Measurements from ENCODE around the gene USP6. TPM values are rescaled to one million over a fixed set of nuclear protein-coding genes. Genes with fewer than 3 reads are reported as not detected.

The USP6 gene
- total and polyA plus RNA-seq, 2 of the 13 experiments (the other 11 are each of a cell fraction or from before 2014, with no cell fraction given), result 0.04 TPM; not detected in 1

DNA sequence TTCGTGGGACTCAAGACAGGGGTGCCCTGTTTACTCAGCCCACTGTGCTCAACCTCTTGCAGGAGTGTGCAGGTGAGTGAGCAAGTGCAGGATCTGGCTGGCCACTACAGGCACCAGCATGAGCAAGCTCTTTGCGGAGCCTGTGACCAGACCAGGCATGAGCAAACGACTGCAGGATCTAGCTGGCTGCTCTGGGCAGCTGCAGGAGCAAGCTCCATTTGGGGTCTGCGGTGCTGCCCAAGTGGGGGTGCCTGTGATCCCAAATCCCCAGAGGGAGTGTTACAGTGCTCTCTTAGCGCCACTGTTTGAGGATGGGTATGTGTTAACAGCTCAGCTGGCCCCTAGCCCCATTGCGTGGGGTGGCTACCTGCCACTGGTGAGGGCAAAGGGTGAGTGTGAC, 2.4 kb downstream of the USP6 start:
- 30% methylated on average over 3 of the region's 6 CpGs for WGBS (ENCODE audit: low lambda C conversion rate)
- Histone ChIP-seq H3K36me3 (replicated peaks in 1 of 2; ENCODE audit: control insufficient read depth in 1 of 2, insufficient read depth in 2 of 2, low read length in 2 of 2) (no peaks in the 10 kb centered on the region), H3K27ac (ENCODE audit: extremely low read length, insufficient read depth, low read length) (no peak overlapping the region), H3K4me1 (ENCODE audit: insufficient read depth, low read length) (peaks cover 28% of the 10 kb centered on the region), H3K79me2 (ENCODE audit: insufficient read depth, low read length) (no peaks in the 10 kb centered on the region), H3K27me3 (ENCODE audit: control insufficient read depth in 1 of 2, insufficient read depth in 2 of 2, low read length in 2 of 2) (peaks cover 0 to 3% of the 10 kb centered on the region in 2 experiments; a peak in 2 of 5 replicates), H3K4me3 (replicated peaks in 1 of 3; ENCODE audit: insufficient read depth in 1 of 3, low read depth in 2 of 3, low read length in 3 of 3) (no peak overlapping the region), H4K20me1 (ENCODE audit: insufficient read depth, low read length) (no peaks in the 10 kb centered on the region), H3K9ac (ENCODE audit: insufficient read depth, low read depth, low read length) (no peak overlapping the region), H3K9me3 (ENCODE audit: low read length) (no peaks in the 10 kb centered on the region), H2AFZ (ENCODE audit: low read length) (no peak overlapping the region), H3K4me2 (ENCODE audit: low read depth, low read length) (no peak overlapping the region)
- FAIRE-seq, result no peak
- no TSS peak for BruUV-seq (replicated peaks)
- ChIA-PET CTCF (ENCODE audit: low intra/inter-chr PET ratio, low total read pairs) (no interaction called here), POLR2A (no interaction called here)
- peak; percentile 58 for ATAC-seq
- DNase-seq (ENCODE audit: low spot score), result no peak
- intact Hi-C loops (cut with micrococcal nuclease; ENCODE audit: unreplicated experiment), result no loop called here
- TF ChIP-seq, protein P1, sequence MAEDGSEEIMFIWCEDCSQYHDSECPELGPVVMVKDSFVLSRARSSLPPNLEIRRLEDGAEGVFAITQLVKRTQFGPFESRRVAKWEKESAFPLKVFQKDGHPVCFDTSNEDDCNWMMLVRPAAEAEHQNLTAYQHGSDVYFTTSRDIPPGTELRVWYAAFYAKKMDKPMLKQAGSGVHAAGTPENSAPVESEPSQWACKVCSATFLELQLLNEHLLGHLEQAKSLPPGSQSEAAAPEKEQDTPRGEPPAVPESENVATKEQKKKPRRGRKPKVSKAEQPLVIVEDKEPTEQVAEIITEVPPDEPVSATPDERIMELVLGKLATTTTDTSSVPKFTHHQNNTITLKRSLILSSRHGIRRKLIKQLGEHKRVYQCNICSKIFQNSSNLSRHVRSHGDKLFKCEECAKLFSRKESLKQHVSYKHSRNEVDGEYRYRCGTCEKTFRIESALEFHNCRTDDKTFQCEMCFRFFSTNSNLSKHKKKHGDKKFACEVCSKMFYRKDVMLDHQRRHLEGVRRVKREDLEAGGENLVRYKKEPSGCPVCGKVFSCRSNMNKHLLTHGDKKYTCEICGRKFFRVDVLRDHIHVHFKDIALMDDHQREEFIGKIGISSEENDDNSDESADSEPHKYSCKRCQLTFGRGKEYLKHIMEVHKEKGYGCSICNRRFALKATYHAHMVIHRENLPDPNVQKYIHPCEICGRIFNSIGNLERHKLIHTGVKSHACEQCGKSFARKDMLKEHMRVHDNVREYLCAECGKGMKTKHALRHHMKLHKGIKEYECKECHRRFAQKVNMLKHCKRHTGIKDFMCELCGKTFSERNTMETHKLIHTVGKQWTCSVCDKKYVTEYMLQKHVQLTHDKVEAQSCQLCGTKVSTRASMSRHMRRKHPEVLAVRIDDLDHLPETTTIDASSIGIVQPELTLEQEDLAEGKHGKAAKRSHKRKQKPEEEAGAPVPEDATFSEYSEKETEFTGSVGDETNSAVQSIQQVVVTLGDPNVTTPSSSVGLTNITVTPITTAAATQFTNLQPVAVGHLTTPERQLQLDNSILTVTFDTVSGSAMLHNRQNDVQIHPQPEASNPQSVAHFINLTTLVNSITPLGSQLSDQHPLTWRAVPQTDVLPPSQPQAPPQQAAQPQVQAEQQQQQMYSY (CRISPR knock-in tag; IDR thresholded peaks at IDR 0.05), result no peak
- TF ChIP-seq, protein P2, sequence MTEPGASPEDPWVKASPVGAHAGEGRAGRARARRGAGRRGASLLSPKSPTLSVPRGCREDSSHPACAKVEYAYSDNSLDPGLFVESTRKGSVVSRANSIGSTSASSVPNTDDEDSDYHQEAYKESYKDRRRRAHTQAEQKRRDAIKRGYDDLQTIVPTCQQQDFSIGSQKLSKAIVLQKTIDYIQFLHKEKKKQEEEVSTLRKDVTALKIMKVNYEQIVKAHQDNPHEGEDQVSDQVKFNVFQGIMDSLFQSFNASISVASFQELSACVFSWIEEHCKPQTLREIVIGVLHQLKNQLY (CRISPR knock-in tag; IDR thresholded peaks at IDR 0.05), result no peak
- no peak for TF ChIP-seq KLF16 (CRISPR knock-in tag; IDR thresholded peaks at IDR 0.05)
- in situ Hi-C loops (cut with HindIII; ENCODE audit: extremely low pct_ligation_motif_present, low pct_unique_long_range_greater_than_20kb), result no loop called here

- WGBS (ENCODE audit: low lambda C conversion rate), result 18% methylated on average over 3 of the region's 7 CpGs
- intact Hi-C loops (cut with micrococcal nuclease; ENCODE audit: unreplicated experiment), result no loop called here
- no peak for FAIRE-seq
- no TSS peak for BruUV-seq (replicated peaks)
- no peak overlapping the region for H3K27ac ChIP-seq (ENCODE audit: extremely low read length, insufficient read depth, low read length)
- in situ Hi-C loops (cut with HindIII; ENCODE audit: extremely low pct_ligation_motif_present, low pct_unique_long_range_greater_than_20kb), result no loop called here
- ChIA-PET CTCF (ENCODE audit: low intra/inter-chr PET ratio, low total read pairs) (no interaction called here), POLR2A (no interaction called here)
- H3K9me3 ChIP-seq (ENCODE audit: low read length), result no peaks in the 10 kb centered on the region
- H3K9ac ChIP-seq (ENCODE audit: insufficient read depth, low read depth, low read length), result no peak overlapping the region
- H3K79me2 ChIP-seq (ENCODE audit: insufficient read depth, low read length), result no peaks in the 10 kb centered on the region
- no peak for ATAC-seq
- no peaks in the 10 kb centered on the region for H3K36me3 ChIP-seq (replicated peaks in 1 of 2; ENCODE audit: control insufficient read depth in 1 of 2, insufficient read depth in 2 of 2, low read length in 2 of 2)
- no peak overlapping the region for H2AFZ ChIP-seq (ENCODE audit: low read length)
- no peak for DNase-seq (ENCODE audit: low spot score)
- H4K20me1 ChIP-seq (ENCODE audit: insufficient read depth, low read length), result no peaks in the 10 kb centered on the region
- no peak overlapping the region for H3K4me3 ChIP-seq (replicated peaks in 1 of 3; ENCODE audit: insufficient read depth in 1 of 3, low read depth in 2 of 3, low read length in 3 of 3)
- H3K4me1 ChIP-seq (ENCODE audit: insufficient read depth, low read length), result peaks cover 28% of the 10 kb centered on the region
- no peak overlapping the region for H3K4me2 ChIP-seq (ENCODE audit: low read depth, low read length)
- H3K27me3 ChIP-seq (ENCODE audit: control insufficient read depth in 1 of 2, insufficient read depth in 2 of 2, low read length in 2 of 2), result peaks cover 0 to 3% of the 10 kb centered on the region in 2 experiments; a peak in 2 of 5 replicates
- TF ChIP-seq ZNF225 (CRISPR knock-in tag; IDR thresholded peaks at IDR 0.05), result no peak
- TF ChIP-seq, protein P3, sequence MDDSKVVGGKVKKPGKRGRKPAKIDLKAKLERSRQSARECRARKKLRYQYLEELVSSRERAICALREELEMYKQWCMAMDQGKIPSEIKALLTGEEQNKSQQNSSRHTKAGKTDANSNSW (CRISPR knock-in tag; IDR thresholded peaks at IDR 0.05; ENCODE audit: borderline replicate concordance), result no peak
- no peak for TF ChIP-seq ZNF350 (CRISPR knock-in tag; IDR thresholded peaks at IDR 0.05; ENCODE audit: borderline replicate concordance, low read depth)
- no peak for TF ChIP-seq MXD1 (CRISPR knock-in tag; IDR thresholded peaks at IDR 0.05)
- TF ChIP-seq ZFP41 (CRISPR knock-in tag; IDR thresholded peaks at IDR 0.05; ENCODE audit: borderline replicate concordance), result no peak
- no peak for TF ChIP-seq ZFX (CRISPR knock-in tag; IDR thresholded peaks at IDR 0.05; ENCODE audit: low read depth)
- no peak for TF ChIP-seq FOXK1 (CRISPR knock-in tag; IDR thresholded peaks at IDR 0.05; ENCODE audit: borderline replicate concordance, low read depth)
Observed at GRCh38 chr17:5120036-5120435, 4.2 kb downstream of the USP6 start.

All from HepG2 (cell line).